ENCODE data around the gene XRCC5.

- TF ChIP-seq POLR2A (IDR thresholded peaks at IDR 0.05) (no peak), CTCF (IDR thresholded peaks at IDR 0.05 in 4 of 5, conservative IDR thresholded peaks at IDR 0.05 in 1 of 5) (no peak)
Observed at GRCh38 chr2:216221811-216222210, 112.7 kb downstream of the XRCC5 start.
